A549 treated with CpdA at 1 μM for 4 hours (cell line): ENCODE results near the gene SMNDC1. TPM values are rescaled to one million over a fixed set of nuclear protein-coding genes. Genes with fewer than 3 reads are reported as not detected.

Experiments
- total RNA-seq: library from RNA; stranded (reverse); fragments of 200-300 nt; extraction: Qiagen RNA extraction; gene quantifications from 5 replicates; pipeline ENCODE4 v1.2.3, GENCODE V29; 2022; ENCODE audit warnings: low read depth

SMNDC1 gene
- total RNA-seq = 44.9 to 57.2 TPM (median 48.5 TPM) in 5 replicates

GRCh38 chr10:110304780-110305421 lies at the start of gene SMNDC1:
TSS of gene SMNDC1 (minus strand) at chr10:110304920. CDS start at chr10:110303587, 1,333 bp downstream.

Other genes starting within 250 kb of the SMNDC1 start
- 4.9 to 8.1 TPM (median 7.3 TPM) in 5 replicates for gene MXI1, start 97.3 kb downstream of the SMNDC1 start, total RNA-seq
- gene DUSP5, start 193.0 kb upstream of the SMNDC1 start, total RNA-seq = 81.9 to 134 TPM (median 104 TPM) in 5 replicates